ENCODE results near the gene DCST2.

Gene DCST2

DNA sequence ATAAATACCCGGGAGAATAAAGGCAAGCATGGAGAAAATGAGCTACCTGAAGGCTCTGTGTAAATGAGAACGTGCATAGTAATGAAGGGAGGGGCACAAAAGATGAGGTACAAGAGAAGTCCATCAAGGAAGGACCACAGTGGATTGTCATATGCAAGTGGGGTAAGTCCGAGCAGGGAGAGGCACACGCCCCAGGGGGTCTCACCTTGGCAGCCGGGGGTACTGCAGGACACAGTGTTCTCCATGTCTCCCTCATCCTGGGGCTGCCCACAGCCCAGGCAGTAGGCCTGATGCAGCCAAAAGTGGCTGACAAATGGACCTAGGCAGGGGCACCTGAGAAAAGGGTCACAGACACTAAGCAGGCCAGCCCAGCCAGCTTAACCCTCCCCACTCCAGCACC lies 10.0 kb downstream of the DCST2 start:
- no peak for DNase-seq

DNA sequence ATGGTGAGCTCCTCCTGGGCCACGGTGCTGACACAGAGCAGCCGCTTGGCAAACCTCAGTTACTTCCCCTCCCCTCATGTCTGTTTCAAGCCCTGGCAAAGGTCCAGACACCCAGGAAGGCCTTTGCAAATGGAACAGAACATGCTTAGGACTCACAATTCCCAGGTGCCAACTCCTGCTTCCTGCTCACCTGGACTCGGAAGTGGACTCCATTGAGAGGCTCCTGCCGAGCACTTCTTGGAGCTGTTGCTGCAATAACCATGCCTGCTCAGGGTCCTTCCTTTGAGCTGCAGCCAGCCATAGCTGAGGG lies 10.7 kb downstream of the DCST2 start:
- DNase-seq = no peak

DNA sequence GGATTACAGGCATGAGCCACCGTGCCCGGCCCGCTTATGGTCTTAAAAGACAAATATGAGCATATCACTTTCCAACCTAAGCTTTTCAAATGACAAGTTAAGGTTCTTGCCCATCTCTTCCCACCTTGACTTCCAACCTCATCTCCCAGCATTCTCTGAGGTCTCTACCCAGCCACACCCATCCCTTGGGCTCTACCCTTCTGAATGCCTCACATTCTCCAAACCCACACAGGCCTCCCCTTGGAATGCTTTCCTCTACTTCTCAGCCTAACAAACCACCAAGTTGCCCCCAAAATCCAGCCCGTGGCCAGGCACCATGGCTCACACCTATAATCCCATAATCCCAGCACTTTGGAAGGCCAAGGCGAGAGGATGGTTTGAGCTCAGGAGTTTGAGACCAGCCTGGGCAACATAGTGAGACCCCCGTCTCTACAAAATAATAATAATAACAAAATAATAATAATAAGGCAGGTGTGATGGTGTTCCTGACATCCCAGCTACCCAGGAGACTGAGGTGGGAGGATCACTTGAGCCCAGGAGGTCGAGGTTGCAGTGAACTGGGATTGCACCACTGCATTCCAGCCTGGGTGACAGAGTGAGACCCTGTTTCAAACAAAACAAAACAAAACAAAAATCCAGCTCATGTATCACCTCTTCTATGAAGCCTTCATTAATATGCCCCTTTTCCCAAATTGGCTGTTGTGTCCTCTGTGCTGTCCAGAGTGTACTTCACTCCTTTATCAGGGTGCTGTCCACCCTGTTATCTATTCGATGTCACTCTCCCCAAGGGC lies 11.2 kb downstream of the DCST2 start:
- DNase-seq = no peak

DNA sequence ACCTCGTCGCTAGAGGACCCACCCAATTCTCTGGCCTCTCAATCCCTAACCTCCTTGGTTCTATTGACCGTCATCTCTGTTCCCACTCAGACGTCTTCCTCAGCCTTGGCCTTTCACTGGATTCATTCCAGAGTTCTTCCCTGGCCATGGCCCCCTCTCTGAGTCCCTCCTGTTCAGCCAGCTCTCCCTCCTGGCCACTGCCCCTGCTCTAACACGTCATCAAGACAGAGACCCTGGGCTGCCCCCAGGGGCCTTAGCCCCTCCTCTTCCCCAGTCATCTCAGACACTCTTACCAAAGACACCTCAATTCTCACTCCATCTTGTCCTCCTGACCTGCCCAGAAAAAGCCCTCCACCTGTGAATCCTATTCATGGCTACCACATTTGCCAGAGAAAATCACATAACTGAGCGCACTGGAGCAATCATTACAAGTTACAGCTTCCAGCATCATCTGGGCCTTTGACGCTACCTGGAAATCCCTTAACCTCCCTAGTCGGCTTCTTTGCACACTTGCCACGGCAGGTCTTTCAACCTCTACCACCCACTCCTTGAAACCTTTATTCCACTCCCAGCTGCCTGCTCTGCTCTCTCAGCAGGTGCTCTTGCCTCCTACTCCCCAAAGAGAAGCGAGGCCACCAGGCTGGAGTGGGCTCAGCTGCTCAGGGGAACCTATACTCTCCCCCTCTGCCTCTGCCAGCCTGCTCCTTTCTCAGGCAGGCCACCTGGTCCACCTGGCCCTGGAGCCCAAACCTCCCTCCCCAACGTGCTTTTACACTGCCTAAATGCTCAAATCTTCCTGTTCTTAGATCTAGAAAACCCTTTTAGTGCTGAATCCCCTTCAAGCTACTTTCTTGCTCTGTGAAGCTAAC lies 14.0 kb downstream of the DCST2 start:
- DNase-seq = no peak

DNA sequence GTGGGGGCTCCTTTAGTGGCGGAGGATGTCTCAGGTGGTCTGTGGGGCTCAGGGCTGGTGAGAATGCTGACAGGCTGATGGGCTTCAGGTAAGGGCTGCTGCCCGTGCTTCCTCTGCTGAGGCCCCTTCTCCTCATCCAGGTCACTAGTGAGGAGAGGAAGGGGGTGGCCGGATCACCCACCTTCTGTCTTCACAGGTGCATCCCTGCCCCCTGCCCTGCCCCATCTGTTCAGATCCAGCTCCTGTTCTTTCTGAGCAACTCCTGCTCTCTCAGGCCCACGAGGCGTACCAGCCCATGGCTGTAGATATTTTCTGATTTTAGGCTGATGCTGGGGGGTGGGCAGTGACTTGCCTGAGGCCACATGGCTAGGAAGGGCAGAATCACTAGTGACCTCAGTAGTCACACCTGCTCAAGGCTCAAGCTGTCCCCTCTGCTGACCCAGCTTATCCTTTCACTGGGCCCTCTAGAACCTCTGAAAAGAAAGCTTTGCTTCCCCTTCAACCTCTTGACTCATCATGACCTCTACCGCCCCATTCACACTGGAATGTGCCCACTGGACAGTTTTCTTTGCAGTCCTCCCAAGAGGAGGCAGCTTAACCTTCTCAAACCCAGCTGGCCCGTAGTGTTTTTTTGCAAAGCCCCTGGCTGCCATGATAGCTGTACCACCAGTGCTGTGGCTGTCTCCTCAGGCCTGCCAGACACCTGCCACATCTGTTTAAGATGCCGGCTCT lies 14.8 kb downstream of the DCST2 start:
- no peak for DNase-seq

DNA sequence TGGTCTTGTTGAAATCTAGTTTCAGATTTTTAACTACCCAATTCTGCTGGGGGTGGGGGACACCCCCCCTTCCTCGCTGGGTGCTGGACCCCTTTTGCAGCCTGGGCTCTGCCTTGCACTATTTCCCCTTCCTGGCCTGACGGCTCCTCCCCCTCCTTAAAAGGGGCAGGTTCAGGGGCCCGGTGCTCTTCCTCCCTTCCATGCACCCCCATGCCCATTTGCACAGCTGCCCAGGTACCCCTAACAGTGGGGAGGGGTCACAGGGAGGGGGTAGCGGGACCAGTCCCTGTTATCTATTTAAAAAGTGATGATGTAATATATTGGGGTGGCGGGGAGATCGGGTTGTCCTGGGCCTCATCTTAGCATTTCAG lies 15.7 kb downstream of the DCST2 start:
- DNase-seq = no peak

DNA sequence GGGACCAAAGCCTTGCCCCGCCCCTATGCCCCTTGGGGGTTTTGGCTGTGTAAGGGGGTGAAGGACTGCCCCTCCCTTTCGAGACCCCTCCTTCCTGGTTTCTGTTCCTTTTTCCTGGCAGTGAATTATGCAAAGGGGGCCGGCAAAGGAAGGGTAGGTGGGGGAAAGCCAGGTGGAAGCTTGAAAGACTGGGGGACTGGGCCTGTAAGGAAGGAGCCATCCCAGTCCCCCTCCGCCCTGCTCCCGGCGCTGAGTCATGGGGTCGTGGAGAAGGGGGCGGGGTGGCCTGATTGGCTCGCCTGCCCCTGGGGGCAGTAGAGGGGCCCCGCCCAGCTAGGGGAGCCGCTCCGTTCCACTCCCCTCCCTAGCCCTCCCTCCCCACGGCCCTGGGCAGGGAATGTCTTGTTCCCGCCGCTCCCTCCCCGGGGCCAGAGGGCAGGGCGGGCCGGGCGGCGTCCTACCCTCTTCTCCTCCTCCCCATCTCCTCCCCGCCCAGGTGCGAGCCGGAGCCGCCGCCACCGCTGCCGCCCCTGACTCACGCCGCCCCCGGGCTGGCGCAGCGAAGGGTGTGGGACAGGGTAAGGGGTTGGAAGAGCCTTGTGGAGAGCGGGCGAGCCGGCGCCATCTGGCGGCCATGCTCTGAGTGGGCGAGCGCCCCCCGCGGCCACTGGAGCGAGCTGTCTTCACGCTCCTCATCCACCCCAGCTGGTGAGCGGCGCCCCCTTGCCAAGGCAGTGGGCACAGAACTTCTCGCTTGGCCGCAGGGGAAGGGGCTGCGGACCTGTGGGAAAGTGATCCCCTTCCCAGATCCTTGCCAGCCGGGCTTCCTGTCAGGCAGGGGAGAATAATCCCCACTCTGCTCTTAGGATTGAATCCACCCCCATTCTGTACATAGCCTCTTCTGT lies 16.3 kb downstream of the DCST2 start:
- DNase-seq = peak; percentile 85

DNA sequence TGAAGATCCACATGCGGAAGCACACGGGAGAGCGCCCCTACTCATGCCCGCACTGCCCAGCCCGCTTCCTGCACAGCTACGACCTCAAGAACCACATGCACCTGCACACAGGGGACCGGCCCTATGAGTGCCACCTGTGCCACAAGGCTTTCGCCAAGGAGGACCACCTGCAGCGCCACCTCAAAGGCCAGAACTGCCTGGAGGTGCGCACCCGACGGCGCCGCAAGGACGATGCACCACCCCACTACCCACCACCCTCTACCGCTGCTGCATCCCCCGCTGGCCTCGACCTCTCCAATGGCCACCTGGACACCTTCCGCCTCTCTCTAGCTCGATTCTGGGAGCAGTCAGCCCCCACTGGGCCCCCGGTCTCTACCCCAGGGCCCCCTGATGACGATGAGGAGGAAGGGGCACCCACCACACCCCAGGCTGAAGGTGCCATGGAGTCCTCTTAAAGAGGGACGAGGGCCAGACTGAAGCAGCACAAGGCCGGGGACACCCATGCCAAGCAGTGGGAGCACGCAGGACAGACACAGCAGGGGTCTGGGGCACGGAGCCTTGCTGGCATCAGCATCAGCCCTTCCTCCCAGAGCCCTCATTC lies 17.2 kb downstream of the DCST2 start:
- DNase-seq = no peak

DNA sequence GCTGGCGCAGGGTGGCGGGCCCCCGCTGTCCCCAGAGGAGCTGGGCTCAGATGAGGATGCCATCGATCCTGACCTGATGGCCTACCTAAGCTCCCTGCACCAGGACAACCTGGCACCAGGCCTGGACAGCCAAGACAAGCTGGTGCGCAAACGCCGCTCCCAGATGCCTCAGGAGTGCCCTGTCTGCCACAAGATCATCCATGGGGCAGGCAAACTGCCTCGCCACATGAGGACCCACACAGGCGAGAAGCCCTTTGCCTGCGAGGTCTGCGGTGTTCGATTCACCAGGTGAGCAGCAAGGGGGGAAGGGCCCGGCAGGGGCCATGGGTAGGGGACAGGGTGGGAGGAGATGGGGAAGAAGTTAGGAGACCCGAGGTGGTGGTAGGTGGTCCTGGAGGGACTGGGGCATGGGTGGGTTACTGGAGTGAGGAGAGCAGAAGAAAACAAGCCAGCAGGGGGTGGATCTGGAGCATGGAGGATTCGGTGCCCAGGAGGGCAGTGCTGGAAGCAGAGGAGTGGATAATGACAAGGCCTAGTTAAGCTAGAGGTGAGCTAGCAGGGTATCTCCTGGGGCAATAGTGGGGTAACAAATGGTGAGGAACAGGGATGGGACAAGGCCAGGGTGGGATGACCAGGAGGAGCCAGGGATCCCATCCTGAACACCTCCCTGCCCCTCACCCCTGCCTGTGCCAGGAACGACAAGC lies 17.9 kb downstream of the DCST2 start:
- DNase-seq = no peak

DNA sequence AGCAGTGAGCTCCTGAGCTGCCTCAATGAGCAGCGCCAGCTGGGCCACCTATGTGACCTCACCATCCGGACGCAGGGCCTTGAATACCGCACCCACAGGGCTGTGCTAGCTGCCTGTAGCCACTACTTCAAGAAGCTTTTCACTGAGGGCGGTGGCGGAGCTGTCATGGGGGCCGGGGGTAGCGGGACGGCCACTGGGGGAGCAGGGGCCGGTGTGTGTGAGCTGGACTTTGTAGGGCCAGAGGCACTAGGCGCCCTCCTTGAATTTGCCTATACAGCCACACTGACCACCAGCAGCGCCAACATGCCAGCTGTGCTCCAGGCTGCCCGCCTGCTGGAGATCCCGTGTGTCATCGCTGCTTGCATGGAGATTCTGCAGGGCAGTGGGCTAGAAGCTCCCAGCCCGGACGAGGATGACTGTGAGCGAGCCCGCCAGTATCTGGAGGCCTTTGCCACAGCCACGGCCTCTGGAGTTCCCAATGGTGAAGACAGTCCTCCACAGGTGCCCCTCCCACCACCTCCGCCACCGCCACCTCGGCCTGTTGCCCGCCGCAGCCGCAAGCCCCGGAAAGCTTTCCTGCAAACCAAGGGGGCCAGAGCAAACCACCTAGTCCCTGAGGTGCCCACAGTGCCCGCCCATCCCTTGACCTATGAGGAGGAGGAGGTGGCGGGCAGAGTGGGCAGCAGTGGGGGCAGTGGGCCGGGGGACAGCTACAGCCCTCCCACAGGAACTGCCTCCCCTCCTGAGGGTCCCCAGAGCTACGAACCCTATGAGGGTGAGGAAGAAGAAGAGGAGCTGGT lies 18.7 kb downstream of the DCST2 start:
- DNase-seq = no peak

DNA sequence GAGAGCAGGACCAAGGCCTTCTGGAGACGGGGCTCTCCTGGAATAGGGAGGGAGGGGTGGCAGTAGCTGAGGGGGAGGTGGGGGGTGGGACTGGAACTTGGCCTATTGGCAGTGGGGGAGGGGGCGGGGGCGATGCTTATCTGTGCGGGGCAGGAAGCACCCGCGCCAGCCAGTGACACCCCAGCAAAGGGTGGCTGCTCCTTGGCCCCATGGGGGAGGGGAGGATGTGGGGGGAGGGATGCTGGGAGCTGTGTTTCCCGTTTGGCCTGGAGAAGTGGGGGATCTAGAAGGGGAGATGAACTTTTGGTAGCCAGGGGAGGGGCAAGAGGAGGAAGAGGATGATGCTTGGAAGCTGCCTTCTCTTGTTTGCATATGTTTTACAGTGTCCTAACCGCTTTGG lies 19.9 kb downstream of the DCST2 start:
- no peak for DNase-seq

DNA sequence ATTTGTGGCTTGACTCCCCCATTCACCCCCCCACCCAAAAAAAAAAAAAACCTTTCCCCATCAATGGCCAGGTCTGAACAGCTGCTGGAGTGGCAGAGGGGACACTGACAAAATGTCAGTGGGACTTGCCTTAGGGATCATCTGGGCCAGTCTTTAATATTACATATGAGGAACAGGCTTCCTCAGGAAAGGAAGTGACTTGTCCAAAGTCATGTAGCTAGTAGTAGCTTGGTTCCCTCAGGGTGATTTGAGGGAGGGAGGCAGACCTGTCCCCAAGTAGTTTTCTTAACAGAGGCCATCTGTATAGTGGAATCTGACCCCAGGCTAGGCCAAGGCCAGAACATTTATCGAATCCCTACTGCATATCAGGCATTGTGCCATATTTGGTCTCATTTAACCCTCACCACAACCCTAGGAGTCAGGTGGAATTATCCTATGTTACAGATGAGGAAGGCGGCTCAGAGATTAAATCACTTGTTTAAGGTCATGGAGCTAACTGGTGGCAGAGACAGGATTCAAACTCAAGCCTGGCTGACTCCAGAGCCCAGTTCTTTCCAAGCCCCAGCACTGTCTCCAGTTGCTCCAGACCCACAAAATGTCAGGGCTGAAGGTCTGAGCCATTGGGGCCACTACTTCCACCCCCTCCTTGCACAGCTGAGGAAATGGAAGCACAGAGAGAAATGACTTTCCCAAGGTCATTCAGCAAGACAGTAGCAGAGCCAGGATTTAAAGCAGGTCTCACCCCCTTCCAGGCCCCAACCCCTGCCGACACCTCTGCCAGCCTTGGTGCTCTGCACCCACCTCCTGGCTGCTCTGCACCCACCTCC lies 20.6 kb downstream of the DCST2 start:
- DNase-seq = no peak

DNA sequence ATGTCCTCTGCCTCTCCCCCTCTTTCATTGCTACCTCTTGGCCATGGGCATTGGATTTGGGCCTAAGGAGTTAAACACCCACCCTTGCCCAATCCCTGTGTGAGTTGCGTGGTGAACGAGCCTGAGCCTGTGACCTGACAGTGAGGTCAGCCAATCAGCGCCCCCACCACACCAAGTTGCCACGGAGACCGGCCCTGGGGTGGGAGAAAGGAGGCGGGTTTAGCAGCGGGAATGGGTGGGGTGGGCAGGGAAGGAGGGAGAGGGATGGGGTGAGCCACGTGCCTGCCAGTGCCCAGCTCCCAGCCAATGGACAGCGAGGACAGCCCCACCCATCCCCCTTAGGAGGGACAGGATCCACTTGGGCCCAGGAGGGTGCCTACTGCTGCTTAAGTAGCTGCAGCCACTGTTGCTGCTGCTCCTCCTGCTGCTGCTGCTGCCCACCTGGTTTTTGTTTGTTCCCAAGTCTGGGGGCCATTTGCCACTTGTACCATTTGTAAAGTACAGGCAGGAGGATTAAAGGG lies 21.5 kb downstream of the DCST2 start:
- DNase-seq = no peak

DNA sequence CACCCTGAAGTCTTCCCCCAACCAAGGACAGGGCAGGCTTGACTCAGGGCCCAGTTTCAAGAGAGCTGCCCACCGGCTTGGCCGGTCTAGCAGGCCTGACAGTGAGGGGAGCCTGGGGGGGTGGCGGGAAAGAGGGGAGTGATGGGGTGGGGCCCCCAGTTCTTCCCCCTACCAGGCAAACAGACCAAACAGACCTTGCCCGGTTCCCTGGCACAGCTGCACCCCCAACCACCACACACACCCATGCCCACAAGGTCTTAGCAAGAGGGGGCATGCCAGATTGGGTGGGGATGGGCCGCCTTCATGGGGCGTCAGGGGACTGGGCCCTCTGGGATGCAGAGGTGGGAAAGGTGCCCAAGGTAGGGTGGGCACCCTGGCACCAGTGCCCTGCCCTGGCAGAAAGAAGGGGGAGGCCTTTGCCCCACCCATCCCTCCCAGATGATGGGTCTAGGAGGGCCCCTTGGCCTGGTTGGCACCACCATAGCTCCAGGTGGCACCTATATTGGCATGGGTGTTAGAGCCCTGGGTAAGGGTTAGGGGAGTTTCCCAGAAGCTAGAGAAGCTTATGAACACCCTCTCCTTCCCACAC lies 22.1 kb downstream of the DCST2 start:
- DNase-seq = no peak

DNA sequence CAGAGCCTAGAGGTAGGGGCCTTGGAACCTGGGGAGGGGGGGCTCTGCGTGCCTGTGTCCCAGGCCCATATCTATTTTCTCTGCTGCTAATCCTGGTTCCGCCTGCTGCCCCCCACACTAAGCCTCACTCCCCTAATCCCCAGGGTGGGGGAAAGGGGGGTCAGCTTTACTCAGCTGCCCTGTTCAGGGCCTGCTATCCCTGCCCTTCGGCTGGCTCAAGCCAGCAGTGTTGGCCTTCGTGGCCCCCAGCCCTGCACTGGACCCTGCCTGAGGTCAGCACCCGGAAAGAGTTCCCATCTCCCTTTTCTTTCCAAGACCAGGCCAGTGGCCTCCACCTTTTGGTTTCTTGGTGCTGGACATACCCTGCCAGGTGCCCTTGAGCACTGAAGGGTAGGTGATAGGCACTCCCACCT lies 22.6 kb downstream of the DCST2 start:
- no peak for DNase-seq

DNA sequence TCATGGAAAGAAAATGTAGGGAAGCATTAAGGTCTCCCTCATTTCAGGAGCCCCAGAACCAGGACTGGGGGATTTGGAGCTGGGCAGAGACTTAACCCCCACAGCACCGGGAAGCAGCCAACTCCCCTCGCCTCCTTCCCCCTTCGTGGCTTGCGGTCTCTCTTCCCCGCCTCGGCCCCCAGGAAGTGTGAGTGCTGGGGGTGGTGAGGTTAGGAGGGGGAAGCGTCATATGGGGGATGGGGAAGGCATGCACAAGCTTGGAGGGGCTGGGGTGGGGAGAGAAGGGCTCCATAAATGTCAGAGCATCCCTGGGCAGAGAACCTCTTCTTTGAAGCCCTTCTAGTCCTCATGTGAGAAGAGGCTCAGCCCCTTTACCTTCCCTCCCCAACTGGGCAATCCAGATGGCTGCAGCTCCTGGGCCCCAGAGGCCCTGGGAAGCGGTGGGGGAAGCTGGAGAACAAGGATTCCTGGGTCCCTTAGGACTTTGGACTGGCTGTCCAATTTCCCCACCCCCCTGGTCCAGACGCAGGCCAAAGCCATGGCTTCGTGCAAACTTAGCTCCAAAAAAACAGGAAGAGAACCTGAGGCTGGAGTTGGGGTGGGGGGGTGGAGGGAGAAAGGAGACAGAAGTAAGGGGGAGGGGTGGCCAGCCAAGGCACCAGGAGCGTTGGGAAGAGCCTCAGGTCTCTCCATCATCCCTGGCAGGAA lies 23.2 kb downstream of the DCST2 start:
- DNase-seq = no peak

DNA sequence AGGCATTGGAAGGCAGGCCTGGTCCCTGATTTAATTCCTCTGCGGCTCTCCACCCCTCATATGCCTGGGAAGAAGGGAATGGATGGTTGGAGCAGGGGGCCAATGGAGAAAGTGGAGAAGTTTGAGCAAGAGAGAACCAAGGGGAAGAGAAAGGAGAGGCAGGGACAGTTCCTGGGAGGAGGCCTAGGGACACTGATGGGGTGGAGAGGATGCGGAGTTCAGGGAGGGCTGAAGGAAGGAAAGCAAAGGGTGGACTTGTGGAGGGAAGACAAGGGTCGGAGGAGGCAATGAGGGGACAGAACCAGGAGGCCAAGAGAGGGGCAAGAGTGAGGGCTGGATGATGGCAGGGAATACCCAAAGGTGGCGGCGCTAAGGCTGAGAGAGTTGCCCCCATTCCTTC lies 23.8 kb downstream of the DCST2 start:
- no peak for DNase-seq

DNA sequence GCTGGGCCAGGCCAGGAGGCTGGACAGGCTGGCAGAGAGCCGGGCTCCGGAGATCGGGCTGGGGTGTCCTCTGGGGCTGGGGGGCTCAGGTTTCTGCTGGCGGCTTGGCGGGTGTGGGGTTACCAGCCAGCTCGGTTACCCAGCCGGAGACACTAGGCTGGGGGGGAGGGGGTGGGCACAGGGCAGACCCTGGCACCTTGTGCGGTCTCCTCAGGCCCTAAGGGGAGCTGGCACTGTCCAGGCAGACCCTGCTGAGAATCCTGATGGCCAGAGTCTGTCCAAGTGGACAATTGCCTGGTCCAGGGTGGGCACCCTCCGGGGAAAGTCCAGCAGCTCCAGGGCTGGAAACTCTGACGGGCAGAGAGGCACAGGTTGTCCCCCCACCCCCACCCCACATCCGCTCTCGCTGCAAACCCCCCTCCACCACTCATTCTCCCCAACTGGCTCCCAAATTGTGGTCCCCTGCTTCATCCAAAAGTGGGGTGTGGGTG lies 24.3 kb downstream of the DCST2 start:
- no peak for DNase-seq
